ENCODE measurements around the gene CSNK1G1.

CSNK1G1 gene

GRCh38 chr15:64185146-64185911 lies 170.6 kb downstream of the CSNK1G1 start:
- no peak for DNase-seq

DNA sequence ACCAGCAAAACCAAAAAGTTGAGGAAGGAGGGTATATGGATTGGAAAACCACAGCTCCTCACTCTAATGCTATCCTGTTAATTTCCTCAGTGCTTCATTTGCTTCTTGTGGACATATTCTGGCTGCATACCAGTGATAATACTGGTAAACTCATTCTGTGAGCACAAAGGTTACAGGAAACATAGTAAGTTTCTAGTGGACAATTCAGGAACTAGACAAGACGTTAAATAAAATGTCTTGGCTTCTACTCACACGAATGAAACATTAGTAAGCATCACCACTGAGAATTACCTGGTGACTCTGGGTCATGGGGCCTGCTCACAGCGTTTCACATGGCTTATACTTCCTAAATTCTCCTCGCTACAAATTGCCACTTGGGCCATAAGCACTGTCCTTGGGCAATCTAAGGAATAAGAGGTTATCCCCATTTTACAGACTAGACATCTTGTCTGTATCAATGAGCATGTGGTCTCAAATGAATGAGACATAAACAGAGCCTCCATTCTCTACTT lies 173.1 kb downstream of the CSNK1G1 start:
- DNase-seq, result no peak

DNA sequence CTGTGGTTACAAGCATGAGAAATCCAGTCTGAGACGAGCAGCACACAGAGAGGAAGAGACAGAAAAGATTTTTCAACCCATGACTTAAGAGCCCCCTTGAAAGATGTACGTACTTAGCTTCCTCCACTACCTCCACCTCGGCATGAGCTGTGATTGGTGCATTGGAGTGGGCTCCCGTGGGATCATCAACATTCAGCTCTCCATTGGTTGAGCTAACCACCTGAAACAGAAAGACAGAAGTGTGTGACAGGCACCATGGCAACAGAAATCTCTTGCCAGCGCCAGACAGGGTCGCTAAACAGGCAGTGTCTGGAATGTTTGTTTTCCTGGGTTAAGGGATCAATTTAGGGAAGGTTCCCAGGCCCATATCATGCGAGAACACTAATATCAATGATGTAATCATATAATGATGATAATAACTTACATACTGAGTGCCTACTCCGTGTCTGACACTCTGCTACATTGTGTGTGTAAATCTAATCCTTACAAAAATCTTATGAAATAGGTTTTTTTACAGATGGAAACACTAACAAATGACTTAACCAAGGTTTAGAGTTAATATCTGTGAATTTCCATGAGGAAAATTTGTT lies 175.6 kb downstream of the CSNK1G1 start:
- no peak for DNase-seq

DNA sequence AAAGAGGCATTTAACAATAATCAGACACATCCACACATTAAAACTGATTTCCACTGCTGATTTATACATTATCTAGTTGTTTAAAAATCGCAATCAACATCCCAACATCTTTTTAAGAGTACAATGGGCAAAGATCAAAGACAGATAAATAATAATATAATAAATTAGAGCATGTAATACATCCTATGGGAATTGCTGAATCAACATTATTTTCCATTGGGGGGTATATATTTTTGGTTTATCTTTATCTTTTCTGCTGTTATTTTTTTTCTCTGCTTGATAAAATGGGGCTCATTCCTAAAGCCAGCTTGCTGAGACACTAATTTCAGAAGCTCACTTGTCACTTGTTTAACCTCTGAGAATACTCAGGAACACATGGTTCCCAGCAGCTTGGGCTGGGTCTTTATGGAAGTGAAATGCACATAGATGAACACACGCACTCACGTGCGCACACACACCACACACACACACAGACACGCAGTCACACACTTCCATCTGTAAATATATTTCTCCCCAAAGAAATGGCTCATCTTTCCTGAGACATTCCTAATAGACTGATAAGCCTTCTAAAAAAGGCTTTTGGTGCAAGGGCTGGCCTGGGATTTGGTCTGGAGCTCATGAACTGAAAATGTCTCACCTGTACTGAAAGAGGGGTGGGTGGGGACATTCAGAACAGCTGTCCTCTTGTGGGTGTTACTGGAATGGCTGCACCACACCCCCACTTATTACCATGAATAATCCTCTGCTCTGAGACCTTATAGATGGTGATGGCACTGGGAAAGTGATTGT lies 189.7 kb downstream of the CSNK1G1 start:
- DNase-seq, result no peak

DNA sequence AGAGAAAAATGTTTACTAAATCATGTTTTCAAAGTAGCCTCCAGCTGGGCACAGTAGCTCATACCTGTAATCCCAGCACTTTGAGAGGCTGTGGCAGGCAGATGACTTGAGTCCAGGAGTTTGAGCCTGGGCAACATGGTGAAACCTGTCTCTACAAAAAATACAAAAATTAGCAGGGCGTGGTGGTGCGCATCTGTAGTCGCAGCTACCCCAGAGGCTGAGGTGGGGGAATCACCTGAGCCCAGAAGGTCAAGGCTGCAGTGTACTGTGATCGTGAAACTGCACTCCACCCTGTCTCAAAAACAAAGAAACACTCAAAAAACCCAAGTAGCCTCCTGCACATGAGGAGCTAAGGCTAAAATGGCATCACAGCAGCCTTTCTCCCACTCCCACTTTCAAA lies 191.5 kb downstream of the CSNK1G1 start:
- no peak for DNase-seq

DNA sequence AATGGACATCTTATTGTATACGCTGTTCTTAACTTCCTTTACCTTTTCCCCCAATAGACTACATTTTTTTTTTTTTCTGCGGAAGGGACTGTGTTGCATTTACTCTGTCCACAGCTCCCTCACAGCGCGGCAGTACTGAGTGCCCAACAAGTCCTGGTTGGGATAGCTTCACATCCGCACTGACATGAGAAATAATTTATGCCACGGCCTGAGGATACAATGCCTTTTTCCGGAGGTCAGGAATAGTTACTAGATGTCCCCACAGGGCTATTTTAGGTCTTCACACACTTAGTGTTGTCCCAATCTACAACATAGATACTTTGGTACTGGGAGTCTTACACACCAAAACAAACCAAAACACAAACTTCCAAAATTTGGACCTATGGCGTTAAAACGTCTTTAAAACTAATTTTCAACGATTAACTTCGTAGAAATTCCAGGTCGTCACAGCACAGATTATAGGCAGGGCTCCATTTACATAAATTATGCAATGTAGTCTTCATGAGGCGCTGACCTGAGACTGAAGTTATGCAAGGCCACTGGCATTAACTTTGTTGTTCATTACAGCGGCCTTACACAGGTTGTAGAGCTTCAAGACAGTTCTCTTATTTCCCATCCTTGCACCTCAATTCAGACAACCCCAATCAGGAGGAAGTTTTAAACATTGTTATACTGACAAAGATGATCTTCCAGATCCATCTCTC lies 192.2 kb downstream of the CSNK1G1 start:
- DNase-seq, result no peak

- DNase-seq, result peak; percentile 98
Observed at GRCh38 chr15:64162869-64163658, 192.9 kb downstream of the CSNK1G1 start, which contains the start of gene PPIB. Gene PPIB, minus strand, starts transcription at chr15:64163022. Its CDS starts 36 bp downstream, at chr15:64162986.

GRCh38 chr15:64162478-64162868 lies 193.5 kb downstream of the CSNK1G1 start:
- no peak for DNase-seq

GRCh38 chr15:64161688-64162477 lies 194.1 kb downstream of the CSNK1G1 start:
- DNase-seq, result no peak

GRCh38 chr15:64158363-64159134 lies 197.4 kb downstream of the CSNK1G1 start:
- DNase-seq, result no peak

GRCh38 chr15:64157599-64158125 lies 198.3 kb downstream of the CSNK1G1 start:
- DNase-seq, result no peak

- no peak for DNase-seq
Observed at GRCh38 chr15:64156652-64157331, 199.2 kb downstream of the CSNK1G1 start.

DNA sequence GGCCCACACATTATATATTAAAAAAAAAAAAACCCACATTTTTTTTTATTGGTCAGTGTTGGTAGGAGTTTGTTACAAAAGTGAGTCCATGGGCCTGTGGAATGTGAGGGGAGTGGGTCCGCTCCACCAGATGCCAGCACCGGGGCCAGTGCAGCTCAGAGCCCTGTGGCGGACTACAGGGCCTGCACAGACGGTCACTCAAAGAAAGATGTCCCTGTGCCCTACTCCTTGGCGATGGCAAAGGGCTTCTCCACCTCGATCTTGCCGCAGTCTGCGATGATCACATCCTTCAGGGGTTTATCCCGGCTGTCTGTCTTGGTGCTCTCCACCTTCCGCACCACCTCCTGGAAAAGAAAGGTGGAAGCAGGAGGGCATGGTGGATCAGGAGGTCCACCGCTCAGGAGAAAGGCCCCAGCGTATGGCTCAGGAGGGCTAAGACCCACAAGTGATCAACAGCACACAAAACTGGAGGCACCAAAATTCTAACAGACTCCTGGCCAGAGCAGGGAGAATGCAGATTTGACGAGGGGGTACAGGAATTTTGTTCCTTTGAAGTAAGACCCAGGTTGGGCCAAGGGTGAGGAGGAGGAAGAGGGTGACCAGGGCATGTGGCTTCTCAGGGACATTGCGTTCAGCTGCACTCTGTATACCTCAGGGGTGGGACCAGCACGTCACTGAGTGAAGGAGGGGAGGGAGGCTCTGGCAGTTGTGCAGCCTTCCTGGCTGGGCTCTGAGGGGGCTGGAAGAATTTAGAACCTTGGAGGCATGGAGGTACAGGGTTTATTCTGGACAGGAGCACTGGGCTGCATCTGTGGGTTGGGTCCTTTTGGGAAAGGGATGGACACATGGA lies 199.9 kb downstream of the CSNK1G1 start:
- DNase-seq, result no peak

DNA sequence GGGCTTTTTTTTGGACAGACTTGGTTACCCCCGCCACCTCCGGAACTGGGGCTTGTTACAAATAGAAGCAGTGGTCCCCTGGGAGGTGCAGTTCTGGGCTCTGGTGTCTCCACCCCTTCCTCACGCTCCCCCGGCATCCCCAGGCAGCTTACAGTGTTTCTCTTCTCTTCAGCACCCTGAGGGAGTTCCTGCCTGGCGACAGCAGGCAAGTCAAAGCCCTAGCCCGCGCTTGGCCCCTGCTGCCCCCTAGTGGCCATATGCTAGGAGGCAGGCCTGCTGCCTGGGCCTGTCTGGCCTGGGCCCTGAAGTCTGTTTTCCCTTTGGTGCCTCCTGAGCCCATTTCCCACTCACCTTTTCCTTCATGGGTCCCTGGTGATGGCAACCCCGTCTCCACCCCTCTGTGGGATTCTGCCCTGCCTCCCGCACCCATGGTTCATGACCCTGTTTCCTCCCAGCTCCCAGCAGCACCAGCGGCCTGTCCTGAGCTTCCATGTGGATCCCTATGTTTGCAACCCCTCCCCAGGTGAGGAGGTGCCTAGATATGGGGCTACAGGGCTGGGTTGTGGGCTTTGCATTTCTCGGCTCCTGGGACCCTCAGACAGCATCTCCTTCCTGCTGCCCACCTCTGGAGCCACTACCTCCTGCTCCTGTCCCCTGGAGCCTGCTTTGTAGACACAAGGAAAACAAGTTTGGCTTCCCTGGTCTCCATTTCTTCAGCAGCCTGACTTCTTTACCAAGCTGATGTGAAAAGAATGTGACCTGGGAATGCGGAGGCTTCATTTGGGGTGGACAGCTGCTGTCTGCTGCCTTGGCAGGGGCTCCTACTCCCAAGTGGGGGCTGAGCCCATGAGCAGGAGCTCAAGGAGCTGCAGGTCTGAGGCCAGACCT lies 202.2 kb downstream of the CSNK1G1 start:
- DNase-seq, result peak; percentile 91

- no peak for DNase-seq
Observed at GRCh38 chr15:64152507-64153387, 203.2 kb downstream of the CSNK1G1 start.
